GM23248 (cell line): ENCODE results near the gene GTF3C5. TPM values are rescaled to one million over a fixed set of nuclear protein-coding genes. Genes with fewer than 3 reads are reported as not detected.
"Not testable (repeated sequence)": the region's sequence is repeated elsewhere in the genome, so short reads cannot be mapped to it uniquely, and the experiment has no call there.

Experiments used
- DNase-seq: peaks from one replicate; pipeline ENCODE4 v3.0.0-alpha.2; 2015
- H2AFZ ChIP-seq: fragments of 200-600 bp; sonication (generic); 2 replicates; pipeline ENCODE4 v1.6.1; 2016; ENCODE audit warnings: antibody characterized with exemption
- H3F3A ChIP-seq: fragments of 200-600 bp; sonication (generic); 2 replicates; pipeline ENCODE4 v1.6.1; 2016; ENCODE audit warnings: mild to moderate bottlenecking, antibody characterized with exemption, mixed run types; ENCODE audit not compliant: insufficient read depth
- H3K27ac ChIP-seq: fragments of 200-600 bp; sonication (generic); 2 replicates; pipeline ENCODE4 v1.5.1; 2016; ENCODE audit warnings: mild to moderate bottlenecking
- H3K27me3 ChIP-seq: fragments of 200-600 bp; sonication (generic); replicated peaks from 2 replicates; pipeline ENCODE4 v1.6.1; 2016; ENCODE audit warnings: mild to moderate bottlenecking; ENCODE audit not compliant: insufficient read depth
- H3K36me3 ChIP-seq: fragments of 200-600 bp; sonication (generic); 2 replicates; pipeline ENCODE4 v1.6.1; 2016; ENCODE audit warnings: low read depth, mild to moderate bottlenecking
- H3K4me1 ChIP-seq: fragments of 200-600 bp; sonication (generic); 2 replicates; pipeline ENCODE4 v1.6.1; 2016; ENCODE audit warnings: mild to moderate bottlenecking; ENCODE audit not compliant: insufficient read depth
- H3K4me2 ChIP-seq: fragments of 200-600 bp; sonication (generic); one replicate; pipeline ENCODE4 v1.6.1; 2016; ENCODE audit warnings: mild to moderate bottlenecking; ENCODE audit not compliant: unreplicated experiment
- H3K4me3 ChIP-seq: fragments of 200-600 bp; sonication (generic); 2 replicates; pipeline ENCODE4 v1.5.1; 2016; ENCODE audit warnings: mild to moderate bottlenecking
- H3K79me2 ChIP-seq: fragments of 200-600 bp; sonication (generic); 2 replicates; pipeline ENCODE4 v1.6.1; 2016; ENCODE audit warnings: mild to moderate bottlenecking; ENCODE audit not compliant: insufficient read depth
- H3K9ac ChIP-seq: fragments of 200-600 bp; sonication (generic); 2 replicates; pipeline ENCODE4 v1.6.1; 2016; ENCODE audit warnings: mild to moderate bottlenecking
- H3K9me2 ChIP-seq: fragments of 200-600 bp; sonication (generic); 2 replicates; pipeline ENCODE4 v1.6.1; 2016; ENCODE audit warnings: mixed run types, mild to moderate bottlenecking, moderate library complexity; ENCODE audit not compliant: insufficient read depth
- H3K9me3 ChIP-seq: fragments of 200-600 bp; sonication (generic); one replicate; pipeline ENCODE4 v1.6.1; 2017; ENCODE audit warnings: low read depth
- H4K20me1 ChIP-seq: fragments of 200-600 bp; sonication (generic); 2 replicates; pipeline ENCODE4 v1.6.0; 2016; ENCODE audit not compliant: insufficient read depth
- EZH2 ChIP-seq: fragments of 200-600 bp; sonication (generic); IDR thresholded peaks from 2 replicates; pipeline ENCODE4 v1.6.1; 2018; ENCODE audit warnings: antibody characterized with exemption, mild to moderate bottlenecking; ENCODE audit not compliant: insufficient read depth, poor library complexity, severe bottlenecking
- EZH2phosphoT487 ChIP-seq: fragments of 200-600 bp; sonication (generic); IDR thresholded peaks from 2 replicates; pipeline ENCODE4 v1.6.1; 2018; ENCODE audit warnings: antibody characterized with exemption, moderate library complexity, mild to moderate bottlenecking, low read depth; ENCODE audit not compliant: insufficient read depth
- WGBS, 2 experiments: methylation state at CpG; one replicate each; pipeline ENCODE4 v1.1.6; 2015 to 2017; ENCODE audit warnings: low lambda C conversion rate in 2 of 2, low coverage in 1 of 2; ENCODE audit errors: missing lambda C conversion rate in 2 of 2; 5-methylcytosine and 5-hydroxymethylcytosine counted together
- in situ Hi-C: fragments of 300-500 bp; cut with MboI; formaldehyde crosslinking; loops from 2 replicates; pipeline ENCODE4 v1.15.0; 2020
- polyA plus RNA-seq: library from polyadenylated mRNA; unstranded; fragments of >200 nt; fragmentation: Nextera tagmentation; extraction: Ambion mirVana; gene quantifications from 2 replicates; pipeline ENCODE4 v1.2.1, GENCODE V29; 2016
- total RNA-seq: library from RNA; depleted of rRNA; stranded (reverse); fragments of >200 nt; shearing (Covaris generic); gene quantifications from 2 replicates; pipeline ENCODE4 v1.2.3, GENCODE V29; 2014

GTF3C5 gene
- total and polyA plus RNA-seq, 2 experiments from 2014 or later, result 33.5 to 40.1 TPM

DNA sequence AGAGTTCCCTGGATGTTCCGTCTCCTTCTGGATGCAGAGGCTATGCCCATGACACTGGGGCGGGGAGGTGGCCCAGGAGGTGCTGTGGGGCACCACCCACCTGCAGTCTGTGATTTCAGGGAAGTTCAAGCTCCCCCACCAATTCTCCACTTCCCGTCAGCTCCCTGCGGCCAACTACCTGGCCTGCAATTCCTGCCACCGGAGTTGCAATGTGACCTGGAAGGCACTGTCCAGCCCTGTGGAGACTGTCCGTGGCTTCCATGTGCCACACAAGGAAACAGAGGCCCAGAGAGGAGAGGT lies 35.7 kb upstream of the GTF3C5 start:
- in situ Hi-C loops, result no loop called here
- WGBS, 2 experiments, result 68 to 69% methylated on average over 6 of the region's 6 CpGs
- H3K79me2 ChIP-seq, result no peaks in the 10 kb centered on the region
- H2AFZ ChIP-seq, result no peak overlapping the region
- H3K9ac ChIP-seq, result no peak overlapping the region
- no peak for DNase-seq
- TF ChIP-seq EZH2phosphoT487 (no peak), EZH2 (no peak)
- no peaks in the 10 kb centered on the region for H3K9me2 ChIP-seq
- no peak overlapping the region for H3K4me2 ChIP-seq
- H3K36me3 ChIP-seq, result no peaks in the 10 kb centered on the region
- no peaks in the 10 kb centered on the region for H3K9me3 ChIP-seq
- H4K20me1 ChIP-seq, result no peaks in the 10 kb centered on the region
- H3K27me3 ChIP-seq, result peaks cover 25% of the 10 kb centered on the region
- no peaks in the 10 kb centered on the region for H3K4me1 ChIP-seq
- no peak overlapping the region for H3K27ac ChIP-seq
- no peak overlapping the region for H3K4me3 ChIP-seq
- no peaks in the 10 kb centered on the region for H3F3A ChIP-seq

DNA sequence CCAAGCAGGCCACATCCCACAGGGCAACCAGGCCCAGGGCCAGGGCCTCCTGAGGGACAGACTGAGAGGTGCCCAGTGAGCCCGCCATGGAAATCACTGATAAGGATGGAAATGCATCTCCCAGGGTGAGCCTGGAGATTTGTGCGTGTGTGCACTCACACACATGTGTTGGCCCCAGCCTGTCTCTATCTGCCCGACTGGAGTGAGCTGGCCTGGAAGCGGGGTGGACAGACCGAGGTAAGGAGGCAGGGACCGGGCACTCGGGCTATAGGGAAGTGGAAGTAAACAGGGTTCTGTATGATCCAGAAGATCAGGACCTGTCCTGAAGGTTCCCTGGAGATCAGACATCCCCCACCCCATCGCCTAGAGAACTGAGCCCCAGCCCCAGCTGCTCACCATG lies 34.9 kb upstream of the GTF3C5 start:
- no peaks in the 10 kb centered on the region for H3F3A ChIP-seq
- H3K27me3 ChIP-seq, result peaks cover 24% of the 10 kb centered on the region
- DNase-seq, result no peak
- H4K20me1 ChIP-seq, result no peaks in the 10 kb centered on the region
- 77 to 79% methylated on average over 8 of the region's 8 CpGs for WGBS, 2 experiments
- no peak overlapping the region for H3K9ac ChIP-seq
- H3K4me3 ChIP-seq, result no peak overlapping the region
- H3K36me3 ChIP-seq, result no peaks in the 10 kb centered on the region
- H3K9me3 ChIP-seq, result no peaks in the 10 kb centered on the region
- no peak overlapping the region for H3K4me2 ChIP-seq
- H3K27ac ChIP-seq, result no peak overlapping the region
- TF ChIP-seq EZH2phosphoT487 (no peak), EZH2 (no peak)
- H2AFZ ChIP-seq, result no peak overlapping the region
- H3K4me1 ChIP-seq, result no peaks in the 10 kb centered on the region
- in situ Hi-C loops, result no loop called here
- H3K79me2 ChIP-seq, result no peaks in the 10 kb centered on the region
- no peaks in the 10 kb centered on the region for H3K9me2 ChIP-seq

- TF ChIP-seq EZH2phosphoT487 (no peak), EZH2 (no peak)
- peaks cover 17% of the 10 kb centered on the region for H3K27me3 ChIP-seq
- H3K9me2 ChIP-seq, result no peaks in the 10 kb centered on the region
- no peaks in the 10 kb centered on the region for H3F3A ChIP-seq
- no peak overlapping the region for H2AFZ ChIP-seq
- no peak for DNase-seq
- no peaks in the 10 kb centered on the region for H3K36me3 ChIP-seq
- no peak overlapping the region for H3K4me3 ChIP-seq
- no peaks in the 10 kb centered on the region for H3K79me2 ChIP-seq
- H3K9ac ChIP-seq, result no peak overlapping the region
- WGBS, 2 experiments, result 40 to 51% methylated on average over 10 to 13 of the region's 13 CpGs
- no peaks in the 10 kb centered on the region for H4K20me1 ChIP-seq
- no peaks in the 10 kb centered on the region for H3K9me3 ChIP-seq
- no peak overlapping the region for H3K27ac ChIP-seq
- no peaks in the 10 kb centered on the region for H3K4me1 ChIP-seq
- no peak overlapping the region for H3K4me2 ChIP-seq
- in situ Hi-C loops, result no loop called here
Observed at GRCh38 chr9:132996526-132996925, 34.3 kb upstream of the GTF3C5 start.

DNA sequence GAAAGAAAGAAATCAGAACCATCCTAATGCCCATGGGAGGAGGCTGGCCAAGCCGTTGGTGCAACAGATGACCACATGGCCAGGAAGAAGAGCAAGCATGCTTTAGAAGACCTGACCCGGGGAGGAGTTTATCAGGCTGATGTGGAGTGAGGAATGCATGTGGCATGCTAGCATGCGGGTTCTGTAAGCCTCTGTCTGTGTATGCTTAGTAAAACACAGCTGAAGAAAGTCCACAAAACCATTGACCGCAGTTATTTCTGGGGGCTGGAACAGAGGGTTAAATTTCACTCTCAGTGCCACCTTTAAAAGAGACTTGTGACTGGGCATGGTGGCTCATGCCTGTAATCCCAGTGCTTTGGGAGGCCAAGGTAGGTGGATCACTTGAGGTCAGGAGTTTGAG lies 33.2 kb upstream of the GTF3C5 start:
- H3K27me3 ChIP-seq, result peaks cover 19% of the 10 kb centered on the region
- no peak overlapping the region for H3K27ac ChIP-seq
- no peak overlapping the region for H3K4me2 ChIP-seq
- WGBS, 2 experiments, result 44 to 46% methylated on average over 4 of the region's 4 CpGs
- H3K9me2 ChIP-seq, result no peaks in the 10 kb centered on the region
- H3K9me3 ChIP-seq, result no peaks in the 10 kb centered on the region
- no peaks in the 10 kb centered on the region for H3K79me2 ChIP-seq
- in situ Hi-C loops, result no loop called here
- H4K20me1 ChIP-seq, result no peaks in the 10 kb centered on the region
- H2AFZ ChIP-seq, result no peak overlapping the region
- H3F3A ChIP-seq, result no peaks in the 10 kb centered on the region
- H3K9ac ChIP-seq, result no peak overlapping the region
- H3K36me3 ChIP-seq, result no peaks in the 10 kb centered on the region
- TF ChIP-seq EZH2, result no peak
- no peak for TF ChIP-seq EZH2phosphoT487
- no peak overlapping the region for H3K4me3 ChIP-seq
- H3K4me1 ChIP-seq, result no peaks in the 10 kb centered on the region
- peak; percentile 53 for DNase-seq

DNA sequence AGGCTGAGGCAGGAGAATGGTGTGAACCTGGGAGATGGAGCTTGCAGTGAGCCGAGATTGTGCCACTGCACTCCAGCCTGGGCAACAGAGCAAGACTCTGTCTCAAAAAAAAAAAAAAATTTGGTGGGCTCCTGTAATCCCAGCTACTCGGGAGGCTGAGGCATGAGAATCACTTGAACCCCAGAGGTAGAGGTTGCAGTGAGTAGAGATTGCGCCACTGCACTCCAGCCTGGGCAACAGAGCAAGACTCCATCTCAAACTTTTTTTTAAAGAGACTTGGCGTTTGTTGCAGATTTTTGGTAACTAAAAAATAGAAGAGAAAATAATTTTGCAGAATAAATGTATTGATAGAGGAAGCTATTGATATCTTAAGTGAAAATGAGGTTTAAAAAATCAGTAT lies 32.6 kb upstream of the GTF3C5 start:
- peaks cover 17% of the 10 kb centered on the region for H3K27me3 ChIP-seq
- 24 to 38% methylated on average over 3 to 4 of the region's 4 CpGs for WGBS, 2 experiments

More for the DNA sequence above, 32.6 kb upstream of the GTF3C5 start:
- in situ Hi-C loops, H3K9me3 ChIP-seq, H3K27ac ChIP-seq, H3K9me2 ChIP-seq, H3F3A ChIP-seq, H3K79me2 ChIP-seq, H3K4me2 ChIP-seq, H4K20me1 ChIP-seq, DNase-seq, H3K4me3 ChIP-seq, H3K4me1 ChIP-seq, H3K9ac ChIP-seq, H3K36me3 ChIP-seq, H2AFZ ChIP-seq: not testable (repeated sequence)
